ENCODE results near the gene TMOD2.

TMOD2 gene

DNA sequence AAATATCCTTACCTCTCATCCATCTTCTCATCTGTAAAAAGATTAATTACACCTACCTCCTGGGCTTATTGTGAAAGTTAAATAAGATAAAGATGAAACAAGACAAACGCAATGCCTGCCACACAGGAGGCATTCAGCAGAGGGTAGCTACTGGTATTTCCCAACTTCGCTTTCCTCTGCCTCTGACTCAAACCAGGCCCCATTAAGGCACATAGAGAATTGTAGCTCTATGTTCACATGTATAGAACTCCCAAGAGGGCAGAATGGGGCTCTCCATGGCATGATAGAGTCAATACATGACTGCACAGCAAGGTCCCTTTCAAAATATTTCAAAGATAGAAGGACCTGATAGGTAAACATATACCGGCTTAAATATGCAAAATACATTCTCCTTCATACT is 15.3 kb upstream of the TMOD2 start:
- DNase-seq = no peak

DNA sequence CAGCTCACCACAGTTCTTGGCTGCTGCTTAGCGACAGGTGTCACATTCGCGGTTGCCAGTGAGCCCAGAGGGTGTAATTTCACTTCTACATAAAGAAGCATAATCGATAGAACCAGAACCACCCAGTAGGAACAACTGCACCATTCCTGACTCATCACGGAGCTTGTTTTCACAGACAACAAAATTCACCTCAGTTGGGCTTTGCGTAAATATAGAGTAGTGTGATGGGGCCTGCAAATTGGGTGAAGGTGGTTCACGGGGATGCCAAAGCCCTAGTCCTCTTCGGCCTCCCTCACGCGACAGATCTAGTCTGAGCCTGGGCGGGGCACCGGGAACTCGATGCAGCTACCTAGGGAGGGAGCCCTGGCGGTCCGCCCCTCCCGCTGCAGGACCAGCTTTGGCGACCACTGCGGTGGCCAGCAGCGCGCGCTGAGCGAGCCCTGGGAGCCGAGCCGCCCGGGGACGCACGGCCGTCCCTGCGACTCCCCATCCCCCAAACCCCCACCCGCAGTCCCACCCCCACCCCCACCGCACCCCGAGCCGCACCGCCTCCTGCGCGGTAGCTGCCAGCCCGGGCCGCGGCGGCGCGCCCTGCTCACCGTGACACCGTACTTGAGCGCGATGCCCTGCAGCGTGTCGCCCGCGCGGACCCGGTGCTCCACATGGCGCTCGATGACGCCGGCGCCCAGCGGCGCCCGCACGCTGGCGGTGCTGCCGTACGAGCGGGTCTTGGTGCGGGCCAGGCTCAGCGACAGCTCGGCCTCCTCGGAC is 14.5 kb upstream of the TMOD2 start:
- peak; percentile 58 to 60 for DNase-seq

- DNase-seq = peak; percentile 73 to 83
These were observed 13.7 kb upstream of the TMOD2 start, which contains the start of gene LYSMD2 for GRCh38 chr15:51737522-51738305. TSS of gene LYSMD2 (minus strand) at chr15:51737655. CDS start at chr15:51737622, 33 bp downstream.

GRCh38 chr15:51738553-51738952 is 12.8 kb upstream of the TMOD2 start:
- DNase-seq = no peak

GRCh38 chr15:51739061-51739712 is 12.2 kb upstream of the TMOD2 start:
- DNase-seq = no peak

DNA sequence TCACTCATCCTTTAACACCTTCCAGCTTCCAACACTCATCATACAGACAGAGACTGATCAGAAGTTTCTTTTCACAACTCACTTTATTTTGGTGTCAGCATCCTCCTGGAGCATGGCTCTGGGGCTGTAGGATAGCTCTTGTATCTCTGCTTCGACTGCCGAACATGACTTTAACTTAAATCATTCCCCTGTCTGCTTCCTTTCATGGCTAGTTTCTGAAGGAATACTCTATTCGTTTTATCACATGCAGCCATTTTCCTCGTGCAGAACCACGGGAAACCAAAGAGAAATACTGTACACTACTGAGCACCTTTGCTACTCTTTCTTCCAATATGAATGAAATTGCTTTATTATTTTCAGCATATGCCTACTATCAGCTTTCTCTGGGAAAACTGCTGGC is 2.1 kb upstream of the TMOD2 start:
- no peak for DNase-seq

DNA sequence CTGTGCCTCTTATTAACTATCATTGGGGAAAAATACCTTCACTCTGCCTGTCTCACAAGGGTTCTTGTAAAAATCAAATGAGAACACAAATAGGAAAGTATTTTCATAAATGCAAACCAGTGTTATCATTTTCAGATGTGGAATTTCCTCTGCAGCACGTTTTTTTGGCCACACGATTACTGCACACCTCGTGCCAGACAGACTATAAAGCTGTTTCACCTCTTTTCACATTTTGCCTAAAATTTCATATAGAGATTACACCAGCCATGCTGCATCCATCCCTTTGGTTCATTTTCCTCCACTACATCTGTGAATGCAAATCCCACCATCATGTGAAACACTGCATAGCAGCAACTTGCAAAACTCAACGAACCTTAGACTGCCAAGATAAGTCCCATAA is 1.2 kb upstream of the TMOD2 start:
- DNase-seq = no peak

DNA sequence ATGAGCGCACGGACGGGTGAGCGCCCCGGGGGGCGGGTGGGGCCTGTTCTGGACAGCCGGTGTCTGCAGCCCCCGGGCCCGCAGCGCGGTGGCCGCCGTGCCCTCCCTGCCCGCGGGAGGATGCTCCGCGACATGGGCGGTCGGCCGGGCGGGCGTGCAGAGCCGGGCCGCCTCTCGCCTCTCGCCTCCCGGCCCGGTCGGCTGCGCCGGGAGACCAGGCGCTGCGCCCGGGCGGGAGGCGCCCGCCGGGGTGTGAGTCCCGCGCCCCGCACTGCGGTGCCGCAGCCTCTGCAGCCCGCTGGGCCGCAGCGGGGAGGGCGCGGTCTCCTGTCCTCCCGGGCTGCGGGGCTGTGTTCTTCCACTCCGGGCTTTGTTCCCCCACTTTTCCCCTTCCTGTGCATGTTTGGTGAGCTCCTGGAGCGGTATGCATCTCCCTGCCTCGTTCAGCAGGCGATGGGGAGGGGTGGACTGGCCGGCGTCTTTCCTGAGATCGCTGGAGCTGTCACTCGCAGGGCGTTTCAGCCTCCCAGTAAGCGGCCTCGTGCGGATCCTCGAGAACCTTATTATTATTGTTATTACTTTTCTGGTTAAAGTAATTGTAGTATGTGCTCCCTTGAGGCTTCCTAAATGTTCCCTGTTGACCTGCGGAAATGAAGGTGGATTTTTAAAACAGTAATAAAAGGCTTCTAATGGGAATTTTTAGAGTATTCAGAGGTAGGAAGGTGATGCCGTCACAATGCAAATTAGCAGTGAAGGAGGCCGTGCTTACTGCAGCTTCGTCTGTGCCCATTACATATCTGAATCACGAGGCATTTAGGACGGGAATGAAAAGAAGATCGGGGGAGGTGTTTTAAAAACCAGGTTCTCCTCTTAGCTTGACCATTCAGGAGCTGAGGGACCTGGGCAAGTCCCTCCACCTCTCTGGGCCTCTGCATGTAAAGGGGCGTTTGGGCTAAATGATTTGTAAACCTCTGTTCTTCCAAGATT is 593 bp downstream of the TMOD2 start:
- DNase-seq = peak in 1 of 2 donors; percentile 11

GRCh38 chr15:51752888-51753287 is 1.5 kb downstream of the TMOD2 start:
- no peak for DNase-seq

GRCh38 chr15:51754267-51754666 is 2.9 kb downstream of the TMOD2 start:
- no peak for DNase-seq

DNA sequence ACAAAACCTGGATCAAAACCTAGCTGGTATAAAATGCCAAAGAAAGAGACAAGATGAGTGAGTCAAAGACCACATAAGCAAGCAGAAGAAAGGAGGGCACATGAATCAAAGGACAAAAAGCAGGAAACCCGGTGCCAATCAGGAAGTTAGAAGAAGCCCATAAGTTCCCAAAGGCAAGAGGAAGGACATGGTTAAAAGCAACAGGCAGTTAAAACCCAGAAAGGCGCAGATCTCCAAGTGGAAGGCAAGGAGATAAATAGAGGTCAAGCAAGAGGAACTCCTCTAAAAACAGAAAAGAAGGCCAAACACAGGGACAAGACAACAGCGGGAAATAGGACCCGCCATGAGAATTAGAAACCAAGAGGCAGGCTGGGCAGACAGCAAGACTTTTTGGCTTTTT is 4.4 kb downstream of the TMOD2 start:
- no peak for DNase-seq

- no peak for DNase-seq
These were observed 5.1 kb downstream of the TMOD2 start for GRCh38 chr15:51756482-51756881.

DNA sequence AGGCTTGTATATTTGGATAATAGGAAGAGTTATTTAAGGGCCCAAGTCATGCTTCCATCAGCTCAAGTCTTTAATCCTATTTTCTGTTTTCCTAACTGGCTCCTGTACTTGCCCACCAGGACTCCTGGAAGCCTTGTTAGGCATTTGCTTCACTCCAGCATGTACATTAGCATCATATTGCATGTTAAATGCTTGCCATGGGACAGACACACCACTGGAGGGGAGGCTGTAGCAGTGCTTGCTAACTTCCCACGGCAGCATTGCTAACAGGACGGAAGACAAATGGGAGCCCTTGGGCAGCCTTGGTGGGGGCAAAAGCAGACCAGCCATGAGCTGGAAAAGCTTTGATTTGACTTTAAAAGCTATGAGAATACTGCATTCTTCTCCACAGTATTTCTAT is 6.1 kb downstream of the TMOD2 start:
- DNase-seq = no peak

GRCh38 chr15:51758645-51759044 is 7.2 kb downstream of the TMOD2 start:
- no peak for DNase-seq

- no peak for DNase-seq
These were observed 8.2 kb downstream of the TMOD2 start for GRCh38 chr15:51759557-51760070.

DNA sequence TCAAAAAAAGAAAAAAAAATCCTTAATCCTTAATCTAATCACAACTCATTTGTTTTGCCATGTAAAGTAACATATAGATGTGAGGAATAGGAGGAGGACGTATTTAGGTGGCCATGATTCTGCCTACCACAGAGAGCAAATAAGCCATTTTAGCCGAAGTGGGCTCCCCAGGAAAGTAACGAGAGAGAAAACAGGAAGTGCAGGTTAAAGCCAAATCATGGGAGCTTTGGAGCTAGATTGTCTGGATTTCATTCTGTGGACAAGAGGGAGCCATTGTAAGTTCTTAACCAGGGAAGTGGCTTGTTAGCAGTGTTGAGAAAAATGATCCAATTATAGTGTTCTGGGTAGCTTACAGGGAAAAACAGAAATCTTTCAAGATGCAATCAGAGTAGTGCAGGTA is 9.4 kb downstream of the TMOD2 start:
- DNase-seq = no peak

GRCh38 chr15:51765751-51766150 is 14.4 kb downstream of the TMOD2 start:
- no peak for DNase-seq

GRCh38 chr15:51766341-51766740 is 14.9 kb downstream of the TMOD2 start:
- no peak for DNase-seq

GRCh38 chr15:51768018-51768417 is 16.6 kb downstream of the TMOD2 start:
- DNase-seq = no peak

- DNase-seq = no peak
These were observed 19.5 kb downstream of the TMOD2 start for GRCh38 chr15:51770902-51771301.

DNA sequence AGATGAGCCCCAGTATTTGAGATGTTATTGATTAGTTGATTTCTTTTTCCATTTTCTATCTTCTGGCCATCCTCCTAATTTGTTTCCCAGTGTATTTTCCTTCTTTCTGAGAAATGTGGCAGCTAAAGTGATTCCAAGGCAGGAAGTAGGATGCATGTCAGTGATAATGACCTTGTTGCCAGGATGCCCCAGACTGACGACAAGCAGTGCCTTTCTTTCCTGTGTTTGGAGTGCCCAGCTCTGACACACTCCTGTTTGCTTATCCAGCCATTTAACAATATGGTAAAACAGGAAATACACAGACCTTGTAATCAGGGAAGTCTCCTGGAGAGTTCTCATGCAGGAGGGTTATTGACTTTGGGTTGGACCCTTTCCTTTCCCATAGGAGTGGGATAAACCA is 20.4 kb downstream of the TMOD2 start:
- no peak for DNase-seq

DNA sequence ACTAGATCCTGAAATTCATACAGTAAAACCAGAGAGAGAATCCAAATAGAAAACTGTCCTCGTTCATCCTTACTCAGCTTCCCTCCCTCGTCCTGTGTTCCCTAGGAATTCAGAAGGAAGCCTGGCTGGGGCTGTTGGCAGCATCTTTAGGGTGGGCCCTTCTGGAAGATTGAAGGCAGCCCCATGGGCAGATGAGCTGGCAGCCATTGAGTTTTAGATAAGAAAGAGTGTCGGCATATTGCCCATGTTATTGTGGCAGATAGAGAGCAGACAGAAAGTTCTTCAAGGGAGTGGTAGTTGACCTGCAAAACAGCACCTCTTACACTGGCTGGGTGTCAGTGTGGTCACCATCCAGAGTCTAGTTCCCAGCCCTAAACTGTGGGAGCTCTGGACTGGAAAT is 23.5 kb downstream of the TMOD2 start:
- no peak for DNase-seq
